Measurements from ENCODE around the gene HECTD1.
"Not testable (repeated sequence)": the region's sequence is repeated elsewhere in the genome, so short reads cannot be mapped to it uniquely, and the experiment has no call there.

The HECTD1 gene

DNA sequence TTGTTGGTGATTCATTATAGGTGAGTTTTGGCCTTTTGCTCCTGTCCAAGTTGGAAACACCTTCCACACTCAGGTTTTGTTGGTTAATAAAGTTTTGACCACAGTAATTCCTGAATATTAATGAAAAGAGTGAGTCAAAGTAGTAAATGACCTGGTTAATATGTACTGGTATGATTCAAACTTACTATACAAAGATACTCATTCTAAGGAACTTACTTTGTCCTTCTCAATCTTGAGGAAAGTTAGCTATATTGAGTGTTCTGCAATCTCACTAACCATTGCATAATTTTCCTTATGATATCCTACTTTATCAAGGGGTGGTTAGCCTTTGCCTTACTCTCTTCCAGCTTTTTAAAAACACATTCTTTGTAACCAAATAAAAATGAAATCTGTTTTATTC, 20.9 kb upstream of the HECTD1 start:
- DNase-seq (ENCODE audit: low spot score): no peak

DNA sequence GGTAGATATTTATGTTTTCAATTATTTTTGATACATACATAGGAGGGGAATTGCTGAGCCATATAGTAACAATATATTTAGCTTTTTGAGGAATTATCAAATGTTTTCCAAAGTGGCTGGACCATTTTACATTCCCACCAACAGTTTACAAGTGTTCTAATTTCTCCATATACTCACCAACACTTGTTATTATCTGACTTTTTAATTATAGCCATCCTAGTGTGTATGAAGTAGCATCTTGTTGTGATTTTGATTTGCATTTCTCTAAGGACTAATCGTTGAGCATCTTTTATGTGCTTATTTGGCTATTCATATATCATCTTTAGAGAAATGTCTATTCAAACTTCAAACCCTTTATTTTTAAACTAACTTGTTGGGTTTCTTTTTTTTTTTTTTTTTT, 17.2 kb upstream of the HECTD1 start:
- DNase-seq (ENCODE audit: low spot score): no peak

DNA sequence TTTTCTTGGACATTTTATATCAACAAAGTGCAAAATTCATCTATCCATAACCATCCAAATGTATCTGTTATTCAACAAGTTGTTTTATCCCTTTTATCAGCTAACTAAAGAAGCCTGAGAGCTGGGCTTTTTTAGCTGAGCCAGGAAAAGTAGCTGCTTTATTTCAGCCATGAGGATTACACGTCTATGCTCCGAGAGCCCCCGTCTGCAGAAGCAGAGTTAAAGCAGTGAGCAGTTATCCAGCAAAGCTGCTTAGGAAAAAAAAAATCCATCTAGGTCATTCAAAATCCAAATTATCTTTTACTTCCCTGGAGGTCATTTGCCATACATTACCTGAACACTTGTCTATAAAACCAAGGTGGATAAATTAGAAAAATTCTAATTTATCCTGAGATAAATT, 15.7 kb upstream of the HECTD1 start:
- DNase-seq (ENCODE audit: low spot score): no peak

DNA sequence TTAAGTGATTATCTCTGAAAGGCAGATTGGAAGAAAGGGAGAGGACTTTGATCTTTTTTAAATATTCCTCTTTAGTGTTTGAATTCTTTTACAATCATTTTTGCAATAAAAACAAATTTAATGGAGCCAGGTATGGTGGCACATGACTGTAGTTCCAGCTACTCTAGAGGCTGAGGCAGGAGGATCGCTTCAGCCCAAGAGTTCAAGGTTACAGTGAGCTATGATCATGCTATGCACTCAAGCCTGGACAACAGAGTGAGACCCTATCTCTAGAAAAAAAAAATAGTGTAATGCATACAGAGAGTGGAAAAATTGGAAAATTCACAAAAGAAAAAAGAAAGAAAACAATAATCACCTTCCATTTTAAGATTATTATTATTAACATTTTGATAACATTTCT, 15.2 kb upstream of the HECTD1 start:
- DNase-seq (ENCODE audit: low spot score): no peak

DNA sequence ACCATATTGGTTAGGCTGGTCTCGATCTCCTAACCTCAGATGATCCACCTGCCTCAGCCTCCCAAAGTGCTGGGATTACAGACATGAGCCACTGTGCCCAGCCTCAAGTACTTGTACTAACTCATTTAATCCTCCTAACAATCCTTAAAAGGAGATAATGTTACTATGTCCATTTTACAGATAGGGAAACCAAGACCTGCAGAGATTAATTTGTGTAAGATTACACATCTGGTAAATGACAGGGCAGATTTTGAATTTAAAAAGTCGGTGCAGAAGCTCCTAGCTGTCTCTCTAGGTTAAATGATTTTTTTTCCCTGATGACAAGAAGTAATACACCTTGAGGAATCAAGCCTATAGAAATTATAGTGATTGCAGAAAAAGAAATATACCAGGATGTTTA, 13.7 kb upstream of the HECTD1 start:
- no peak for DNase-seq (ENCODE audit: low spot score)

DNA sequence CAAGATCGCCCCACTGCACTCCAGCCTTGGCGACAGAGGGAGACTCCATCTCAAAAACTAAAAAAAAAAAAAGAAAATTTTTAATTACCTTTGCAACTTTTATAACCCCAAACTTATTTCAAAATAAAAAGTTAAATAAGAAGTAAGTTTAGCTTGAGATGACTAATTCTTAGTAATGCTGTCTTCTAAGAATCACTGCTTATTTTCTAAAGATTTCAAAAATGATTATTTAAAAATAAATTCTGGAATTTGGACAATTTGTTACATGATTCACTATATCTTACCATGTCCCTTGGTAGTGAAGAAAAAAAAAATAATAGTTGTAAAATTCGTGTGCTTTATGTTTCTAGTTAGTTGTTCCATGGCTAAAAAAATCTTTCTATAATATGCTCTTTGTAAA, 11.6 kb upstream of the HECTD1 start:
- DNase-seq (ENCODE audit: low spot score): no peak

DNA sequence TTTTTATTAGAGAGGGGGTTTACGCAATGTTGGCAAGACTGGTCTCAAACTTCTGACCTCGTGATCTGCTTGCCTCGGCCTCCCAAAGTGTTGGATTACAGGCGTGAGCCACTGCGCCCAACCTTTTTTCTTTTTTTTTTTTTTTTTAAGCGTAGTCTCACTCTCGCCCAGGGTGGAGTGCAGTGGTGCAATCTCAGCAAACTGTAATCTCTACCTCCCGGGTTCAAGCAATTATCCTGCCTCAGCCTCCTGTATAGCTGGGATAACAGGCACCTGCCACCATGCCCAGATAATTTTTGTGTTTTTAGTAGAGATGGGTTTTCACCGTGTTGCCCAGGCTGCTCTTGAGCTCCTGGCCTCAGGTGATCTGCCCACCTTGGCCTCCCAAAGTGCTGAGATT, 8.8 kb upstream of the HECTD1 start:
- DNase-seq (ENCODE audit: low spot score): no peak

DNA sequence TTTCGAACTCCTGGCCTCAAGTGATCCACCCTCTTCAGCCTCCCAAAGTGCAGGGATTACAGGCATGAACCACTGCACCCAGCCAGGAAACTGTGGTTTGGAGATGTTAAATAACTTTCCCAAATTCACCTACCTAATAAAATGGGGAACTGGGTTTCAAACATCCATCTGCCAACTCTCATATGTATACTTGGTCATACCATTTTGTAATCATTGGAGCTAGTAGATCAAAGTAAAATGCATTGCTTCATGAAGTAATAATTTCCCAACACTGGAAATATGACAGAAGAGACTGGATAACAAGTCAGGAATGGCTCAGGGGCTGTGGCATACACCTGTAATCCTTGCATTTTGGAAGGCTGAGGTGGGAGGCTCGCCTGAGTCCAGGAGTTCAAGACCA, 5.3 kb upstream of the HECTD1 start:
- DNase-seq (ENCODE audit: low spot score): no peak

DNA sequence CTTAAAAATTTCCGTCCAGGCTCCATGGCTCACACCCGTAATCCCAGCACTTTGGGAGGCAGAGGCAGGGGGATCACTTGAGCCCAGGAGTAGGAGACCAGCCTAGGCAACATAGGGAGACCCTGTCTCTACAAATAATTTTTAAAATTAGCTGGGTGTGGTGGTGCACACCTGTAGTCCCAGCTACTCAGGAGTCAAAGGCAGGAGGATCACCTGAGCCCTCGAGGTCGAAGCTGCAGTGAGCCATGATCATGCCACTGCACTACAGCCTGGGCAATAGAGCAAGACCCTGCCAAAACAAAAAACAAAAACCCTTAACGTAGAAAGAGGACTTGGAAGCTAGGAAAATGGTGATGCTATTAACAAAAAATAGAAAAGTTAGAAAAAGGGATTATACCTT, 2.0 kb upstream of the HECTD1 start:
- DNase-seq (ENCODE audit: low spot score): no peak

DNA sequence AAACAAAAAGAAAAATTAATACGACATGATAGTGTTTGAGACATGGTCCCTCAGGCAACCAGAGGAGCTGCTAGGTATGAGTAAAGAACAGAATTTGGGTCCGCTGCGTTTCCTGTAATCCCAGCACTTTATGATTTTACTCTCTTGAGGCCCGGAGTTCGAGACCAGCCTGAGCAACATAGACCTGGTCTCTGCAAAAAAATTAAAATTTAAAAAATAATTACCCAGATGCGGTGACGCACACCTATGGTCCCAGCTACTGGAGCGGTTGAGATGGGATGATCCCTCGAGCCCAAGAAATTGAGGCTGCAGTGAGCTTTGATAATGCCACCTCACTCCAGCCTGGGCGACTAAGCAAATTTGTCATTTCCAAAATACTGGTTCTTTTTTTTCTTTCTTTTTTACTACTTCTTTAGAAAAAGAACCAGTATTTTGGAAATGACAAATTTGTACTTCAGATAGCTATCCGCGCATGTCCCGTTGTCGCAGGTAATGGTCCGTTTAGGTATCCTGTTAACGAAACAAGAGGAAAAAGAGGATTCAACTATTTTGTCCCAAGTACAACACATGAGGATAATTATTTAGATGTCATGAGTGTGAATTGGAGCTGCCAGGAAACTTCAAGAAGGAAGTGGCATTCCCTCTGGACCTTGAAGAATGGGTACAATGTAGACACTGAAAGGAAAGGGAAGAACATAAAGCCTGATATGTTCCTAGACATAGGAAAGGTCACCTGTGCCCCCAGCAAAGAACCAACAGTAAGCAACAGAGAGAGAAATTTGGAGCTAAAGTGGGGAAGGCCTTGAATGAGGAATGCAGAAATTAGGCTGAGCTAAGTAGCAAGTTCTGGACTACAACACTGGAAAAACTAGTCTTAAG, 1.2 kb upstream of the HECTD1 start:
- DNase-seq (ENCODE audit: low spot score): no peak

DNA sequence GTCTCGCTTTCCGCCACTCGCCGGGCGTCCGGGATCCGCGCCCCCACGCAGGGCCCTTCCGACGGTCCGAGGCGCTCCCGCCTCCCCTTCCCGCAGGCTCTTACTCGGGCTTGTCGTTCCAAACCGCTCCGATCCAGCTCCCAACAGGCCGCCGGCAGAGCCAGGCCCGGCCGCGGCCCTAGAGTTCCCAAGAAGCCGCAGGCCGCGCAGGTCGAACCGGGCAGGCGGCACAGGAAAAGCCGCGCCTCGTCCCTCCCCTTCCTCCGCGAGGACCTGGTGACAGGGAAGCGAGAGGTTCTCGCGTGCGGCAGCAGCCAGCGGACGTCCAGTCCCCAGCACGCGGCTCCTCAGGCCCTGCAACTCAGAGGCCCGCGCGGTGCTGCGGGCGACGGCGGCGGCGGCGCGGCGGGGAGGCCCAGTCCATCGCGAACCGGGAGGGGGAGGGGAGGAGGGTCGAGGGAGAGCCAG, 272 bp downstream of the HECTD1 start:
- no peak for DNase-seq (ENCODE audit: low spot score)

DNA sequence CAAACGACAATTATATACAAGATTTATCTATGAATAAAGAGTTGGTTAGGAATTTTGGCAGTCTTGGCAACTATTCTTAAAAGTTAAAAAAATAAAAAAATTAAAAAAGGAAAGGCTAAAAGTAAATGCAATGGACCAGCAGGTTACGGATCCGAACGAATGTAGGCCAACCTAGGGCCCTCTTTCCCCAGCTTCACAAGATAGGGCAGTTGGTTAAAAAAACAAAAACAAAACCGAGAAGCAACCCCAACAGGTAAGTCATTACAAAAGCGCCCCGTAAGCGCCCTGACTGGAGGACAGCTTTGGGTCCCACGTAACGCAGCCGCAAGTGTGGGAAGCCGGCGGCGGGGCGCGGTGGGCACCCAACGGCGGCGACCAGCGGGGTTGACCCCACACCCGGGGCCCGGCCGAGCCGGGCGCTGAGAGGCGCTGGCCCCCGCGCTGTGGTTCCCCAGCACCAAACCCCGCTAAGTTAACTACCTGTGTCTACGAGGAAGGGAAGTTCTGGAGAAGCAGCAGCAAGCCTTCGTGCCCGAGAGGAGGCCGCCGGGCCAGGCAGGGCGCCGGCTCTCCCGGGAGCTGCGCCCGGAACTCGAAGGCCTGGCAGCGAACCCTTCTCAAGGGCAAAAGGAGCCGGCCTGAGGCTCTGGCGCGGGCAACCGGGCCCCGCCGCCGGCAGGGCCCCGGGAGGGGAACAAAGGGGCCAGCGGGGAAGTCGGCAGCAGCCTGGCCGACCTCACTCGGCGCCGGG, 882 bp downstream of the HECTD1 start:
- no peak for DNase-seq (ENCODE audit: low spot score)

DNA sequence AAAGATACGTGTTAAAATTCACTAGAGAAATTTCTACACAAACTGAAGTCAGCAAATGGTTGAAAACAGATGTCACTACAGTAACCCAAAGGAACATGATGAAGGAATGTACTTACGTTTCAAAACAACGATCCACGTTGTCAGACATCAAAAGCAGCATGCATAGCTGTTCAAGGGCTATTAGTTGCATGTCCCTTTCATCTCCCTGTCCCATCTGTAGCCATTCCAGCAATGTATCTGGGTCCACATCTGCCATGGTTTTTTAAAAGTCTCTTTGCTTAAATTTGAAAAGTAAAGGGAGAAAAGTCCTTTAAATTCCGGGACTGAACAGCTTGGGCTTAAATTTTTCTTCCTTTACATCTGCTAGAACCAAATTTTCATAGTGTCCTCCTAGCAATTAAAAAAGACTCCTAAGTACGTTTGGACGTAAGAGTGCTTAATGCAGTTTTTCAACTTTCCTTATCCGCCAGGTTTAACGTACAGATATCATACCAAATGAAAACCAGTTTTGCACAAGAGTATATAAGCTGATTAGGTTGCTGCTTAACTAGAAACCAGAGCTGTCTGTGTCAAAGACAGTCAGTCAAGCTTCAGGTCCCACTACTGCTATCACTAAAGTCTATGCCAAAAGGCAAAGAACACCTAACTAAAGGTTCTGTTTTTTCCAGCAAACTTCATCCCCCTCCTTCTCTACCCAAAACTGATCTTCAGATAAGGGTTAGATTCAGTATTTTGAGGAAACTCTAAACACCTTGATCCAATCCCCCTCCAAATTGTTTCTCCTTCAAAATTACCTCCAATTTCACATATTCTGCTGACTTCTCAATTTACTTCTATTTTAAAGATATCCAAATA, 1.7 kb downstream of the HECTD1 start:
- no peak for DNase-seq (ENCODE audit: low spot score)

DNA sequence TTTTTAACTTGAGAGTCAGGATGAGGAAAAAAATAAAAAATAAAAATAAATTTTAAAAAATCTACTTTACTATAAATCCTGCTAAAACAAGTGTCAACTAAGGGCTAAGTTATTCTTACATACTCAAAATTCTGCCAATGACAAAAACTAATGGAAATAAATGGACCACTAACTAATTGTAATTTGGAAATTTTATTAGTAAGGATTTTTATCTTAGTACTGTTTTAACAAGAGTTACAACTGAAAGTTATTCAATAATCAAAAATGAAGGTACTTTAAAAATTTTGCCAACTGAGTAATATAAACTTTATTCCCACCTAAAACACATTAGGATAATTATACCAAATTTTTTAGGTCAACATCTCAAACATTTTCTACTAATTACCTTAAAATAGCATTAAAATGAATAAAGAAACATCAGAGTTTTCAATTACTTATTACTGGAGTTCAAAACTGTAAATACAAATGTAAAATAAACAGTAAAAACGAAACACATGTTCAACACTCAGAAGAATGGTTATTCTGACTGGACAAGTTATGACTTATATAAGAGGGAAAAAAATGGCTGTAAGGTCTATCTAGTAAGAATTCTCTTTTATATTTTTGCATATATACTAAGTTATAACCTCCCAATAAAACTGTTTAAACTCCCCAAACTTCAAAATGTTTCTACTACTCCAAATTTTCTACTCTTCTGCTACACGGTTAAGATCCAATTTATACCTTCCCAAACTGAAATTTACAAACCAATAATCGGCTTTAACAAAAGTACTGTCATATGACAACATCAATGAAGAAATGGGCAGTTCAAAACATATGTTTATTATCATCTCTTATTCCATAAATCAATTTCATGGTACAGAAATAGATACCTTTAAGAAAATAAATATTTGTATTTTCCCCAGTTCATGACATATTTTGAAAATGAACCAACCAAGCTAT, 2.7 kb downstream of the HECTD1 start:
- no peak for DNase-seq (ENCODE audit: low spot score)

DNA sequence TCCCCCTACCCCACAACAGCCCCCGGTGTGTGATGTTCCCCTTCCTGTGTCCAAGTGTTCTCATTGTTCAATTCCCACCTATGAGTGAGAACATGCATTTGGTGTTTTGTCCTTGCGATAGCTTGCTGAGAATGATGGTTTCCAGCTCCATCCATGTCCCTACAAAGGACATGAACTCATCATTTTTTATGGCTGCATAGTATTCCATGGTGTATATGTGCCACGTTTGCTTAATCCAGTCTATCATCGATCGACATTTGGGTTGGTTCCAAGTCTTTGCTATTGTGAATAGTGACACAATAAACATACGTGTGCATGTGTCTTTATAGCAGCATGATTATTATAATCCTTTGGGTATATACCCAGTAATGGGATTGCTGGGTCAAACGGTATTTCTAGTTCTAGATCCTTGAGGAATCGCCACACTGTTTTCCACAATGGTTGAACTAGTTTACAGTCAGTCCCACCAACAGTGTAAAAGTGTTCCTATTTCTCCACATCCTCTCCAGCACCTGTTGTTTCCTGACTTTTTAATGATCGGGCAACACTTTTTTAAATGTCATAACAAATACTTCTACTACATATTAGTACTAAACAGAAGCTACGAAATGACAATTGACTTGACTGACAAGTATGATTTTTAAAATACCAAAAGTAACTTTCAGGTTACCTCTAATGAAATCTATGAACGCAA, 3.5 kb downstream of the HECTD1 start:
- DNase-seq (ENCODE audit: low spot score): not testable (repeated sequence)

DNA sequence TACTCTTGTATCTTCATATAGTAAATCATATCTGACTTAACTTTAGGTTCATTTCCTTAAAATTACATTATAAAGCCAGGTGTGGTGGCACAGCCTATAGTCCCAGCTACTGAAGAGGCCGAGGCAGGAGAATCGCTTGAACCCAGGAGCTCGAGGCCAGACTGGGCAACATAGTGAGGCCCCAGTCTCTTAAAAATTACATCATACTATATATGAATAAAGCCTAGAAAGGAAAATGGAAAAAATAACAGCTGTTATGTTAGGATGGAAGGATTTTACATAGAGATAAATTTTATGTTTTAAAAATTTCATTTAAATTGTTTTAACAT, 4.2 kb downstream of the HECTD1 start:
- no peak for DNase-seq (ENCODE audit: low spot score)

DNA sequence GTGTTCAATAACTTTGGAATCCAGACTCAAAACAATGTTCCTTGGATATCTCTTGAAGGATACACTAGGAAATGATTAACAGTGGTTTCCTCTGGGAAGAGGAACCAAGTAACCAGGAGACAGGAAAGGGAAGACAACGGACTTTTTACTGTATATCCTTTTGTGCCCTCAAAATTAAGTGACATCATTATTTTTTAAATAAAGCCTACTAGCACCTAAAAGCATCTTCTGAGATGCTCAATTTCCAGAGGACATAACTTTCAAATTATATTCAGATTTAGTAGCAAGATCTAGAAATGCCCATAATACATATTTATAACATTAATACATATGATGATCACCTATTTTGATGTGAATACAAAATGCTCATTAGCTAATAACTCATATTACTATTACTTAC, 6.5 kb downstream of the HECTD1 start:
- DNase-seq (ENCODE audit: low spot score): no peak

DNA sequence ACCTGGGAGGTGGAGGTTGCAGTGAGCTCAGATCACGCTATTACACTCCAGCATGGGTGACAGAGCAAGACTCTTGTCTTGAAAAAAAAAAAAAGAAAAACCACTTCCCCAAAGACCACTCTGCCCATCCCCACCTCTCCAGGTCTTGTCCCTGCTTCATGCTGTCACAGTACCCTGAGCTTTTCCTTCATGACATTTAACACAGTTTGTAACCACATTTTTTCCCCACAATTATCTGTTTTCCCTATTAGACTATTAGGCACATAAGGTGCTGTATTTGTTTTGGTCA, 6.9 kb downstream of the HECTD1 start:
- no peak for DNase-seq (ENCODE audit: low spot score)

DNA sequence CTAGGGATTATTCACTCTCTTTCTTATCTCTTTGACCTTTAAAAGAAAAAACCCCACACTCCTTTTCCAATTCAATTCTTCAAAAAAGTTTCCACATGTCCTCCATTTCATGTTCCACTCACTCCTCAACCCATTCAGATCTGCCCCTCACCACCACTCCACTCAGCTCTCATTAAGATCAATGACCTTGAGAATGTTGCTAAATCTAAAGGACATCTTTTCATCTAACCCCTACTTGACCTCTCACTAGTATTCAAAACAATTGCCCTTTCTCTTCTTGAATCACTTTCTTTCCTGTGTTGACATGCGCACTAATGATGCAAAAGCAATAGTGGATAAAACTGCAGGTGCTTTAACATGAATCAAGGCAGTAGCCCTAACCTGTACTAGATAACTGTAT, 9.9 kb downstream of the HECTD1 start:
- no peak for DNase-seq (ENCODE audit: low spot score)

DNA sequence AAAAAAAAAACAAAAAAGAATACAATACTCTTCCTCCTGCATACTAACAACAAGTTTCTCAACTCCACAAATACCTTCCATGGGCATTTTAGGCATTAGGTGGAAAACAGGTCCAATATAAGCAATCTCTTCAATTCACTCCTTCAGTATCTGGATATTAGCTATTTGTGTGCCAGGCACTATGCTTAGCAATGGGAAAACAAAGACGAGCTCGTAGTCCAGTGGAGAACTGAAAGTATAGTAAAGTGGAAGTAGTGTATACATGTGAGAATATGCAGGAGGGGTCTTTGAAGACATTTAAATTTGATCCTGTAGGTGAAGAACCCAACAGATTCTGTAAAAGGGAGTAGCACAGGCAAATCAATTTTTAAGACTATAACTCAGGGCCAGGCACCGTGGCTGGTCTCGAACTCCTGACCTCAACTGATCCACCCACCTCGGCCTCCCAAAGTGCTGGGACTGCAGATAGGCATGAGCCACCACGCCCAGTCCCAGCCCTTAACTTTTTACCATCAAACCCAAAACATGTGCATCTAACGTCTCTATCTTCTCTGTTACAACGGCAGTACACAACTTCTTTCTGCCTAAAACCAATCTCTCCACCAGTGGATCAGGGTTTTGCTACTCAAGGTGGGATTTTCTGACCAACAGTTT, 10.6 kb downstream of the HECTD1 start:
- no peak for DNase-seq (ENCODE audit: low spot score)

DNA sequence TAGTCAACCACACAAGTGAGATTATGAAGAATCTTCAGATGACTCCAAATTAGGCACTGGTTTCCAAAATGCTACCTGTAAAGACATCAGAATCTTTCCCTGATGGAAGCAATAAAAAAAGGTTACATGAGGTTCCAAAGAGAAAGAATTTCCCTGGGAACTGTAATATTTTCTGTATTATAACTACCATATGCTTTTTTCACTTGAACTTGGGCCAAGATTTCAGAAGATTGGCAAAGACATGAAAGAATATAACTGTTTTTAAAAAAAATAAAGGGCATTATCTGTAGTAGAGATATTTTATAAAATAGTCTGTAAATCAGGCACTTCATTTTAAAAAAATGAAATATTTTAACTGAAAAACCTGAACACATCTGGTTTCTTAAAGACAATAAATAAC, 12.9 kb downstream of the HECTD1 start:
- no peak for DNase-seq (ENCODE audit: low spot score)
